Panc1 (cell line): ENCODE results near the gene RXRG. TPM values are rescaled to one million over a fixed set of nuclear protein-coding genes. Genes with fewer than 3 reads are reported as not detected.

Experiments used
- ATAC-seq: fragments of 200-7000 bp; cut with Tn5 transposase; 2 replicates; pipeline ENCODE4 v1.9.1; 2020; ENCODE audit warnings: mild to moderate bottlenecking, moderate library complexity
- BruUV-seq: library from RNA; stranded (reverse); fragments of 400-500 nt; replicated peaks from 2 replicates; lab custom pipeline; 2021; lab: Mats Ljungman, UMichigan
- CTCF ChIA-PET: fragments of 300-600 bp; sonication (Branson Sonifier 250); formaldehyde crosslinking; loops from one replicate; lab custom pipeline; 2022; ENCODE audit warnings: antibody characterized with exemption; lab: Charles Lee
- POLR2A ChIA-PET: fragments of 300-600 bp; sonication (Branson Sonifier 250); formaldehyde crosslinking; loops from one replicate; lab custom pipeline; 2022; ENCODE audit warnings: antibody characterized with exemption; lab: Charles Lee
- DNase-seq: peaks from one replicate; pipeline ENCODE4 v3.0.0-alpha.2; 2010; ENCODE audit warnings: low read depth, low spot score
- H3K27ac ChIP-seq: 2 replicates; pipeline ENCODE4 v1.5.1; 2011; ENCODE audit warnings: mild to moderate bottlenecking, low read length, inconsistent platforms
- H3K27me3 ChIP-seq: fragments of 200-500 bp; sonication (Bioruptor generic); 2 replicates; pipeline ENCODE4 v1.6.0; 2014; ENCODE audit warnings: low read length, inconsistent platforms; ENCODE audit not compliant: control insufficient read depth, insufficient read depth
- H3K36me3 ChIP-seq: fragments of 200-500 bp; sonication (Bioruptor generic); 2 replicates; pipeline ENCODE4 v1.5.1; 2014; ENCODE audit warnings: inconsistent platforms, mild to moderate bottlenecking, low read length, moderate library complexity; ENCODE audit not compliant: control insufficient read depth, insufficient read depth
- H3K4me1 ChIP-seq: 2 replicates; pipeline ENCODE4 v1.5.1; 2011; ENCODE audit warnings: inconsistent platforms, mild to moderate bottlenecking, low read length, moderate library complexity; ENCODE audit not compliant: control insufficient read depth, insufficient read depth
- H3K4me3 ChIP-seq, 2 experiments: 2 replicates each; pipeline ENCODE4 v1.5.1; 2011 to 2012; ENCODE audit warnings: low read depth in 2 of 2, low read length in 2 of 2, mild to moderate bottlenecking in 2 of 2, inconsistent platforms in 1 of 2, moderate library complexity in 1 of 2
- H3K9me3 ChIP-seq: fragments of 200-500 bp; sonication (Bioruptor generic); 2 replicates; pipeline ENCODE4 v1.5.1; 2014; ENCODE audit warnings: low read depth, mild to moderate bottlenecking, inconsistent platforms, low read length, moderate library complexity; ENCODE audit not compliant: control insufficient read depth, insufficient read depth
- POLR2AphosphoS5 ChIP-seq: IDR thresholded peaks from 2 replicates; pipeline ENCODE4 v1.6.1; 2012; ENCODE audit warnings: mild to moderate bottlenecking, low read depth, low read length, moderate library complexity
- SIN3A ChIP-seq: IDR thresholded peaks from 2 replicates; pipeline ENCODE4 v1.6.1; 2012; ENCODE audit warnings: low read depth, mild to moderate bottlenecking, low read length, moderate library complexity, borderline replicate concordance; ENCODE audit not compliant: insufficient read depth
- TCF7L2 ChIP-seq: IDR thresholded peaks from 2 replicates; pipeline ENCODE4 v1.6.1; 2011; ENCODE audit warnings: mild to moderate bottlenecking, low read depth, low read length, inconsistent platforms
- in situ Hi-C: cut with HindIII; loops from 2 replicates; pipeline ENCODE4 v1.10.0; 2016; ENCODE audit warnings: low sequenced_read_pairs, low pct_unique_long_range_greater_than_20kb
- intact Hi-C: fragments of 100-400 bp; cut with micrococcal nuclease; formaldehyde crosslinking; loops from one replicate; pipeline ENCODE4 v1.10.0; 2022; ENCODE audit not compliant: unreplicated experiment
- total RNA-seq: library from RNA; stranded (reverse); gene quantifications from one replicate; pipeline ENCODE4 v1.2.1, GENCODE V29; 2021; ENCODE audit not compliant: unreplicated experiment
- TF ChIP-seq, protein P1 (sequence below): fragments of 450-650 bp; IDR thresholded peaks from 2 replicates; pipeline ENCODE4 v1.5.1; 2017; ENCODE audit warnings: mild to moderate bottlenecking
- TF ChIP-seq, protein P2 (sequence below), 2 experiments: IDR thresholded peaks; 2 replicates each; pipeline ENCODE4 v1.6.1; 2011 to 2012; ENCODE audit warnings: low read depth in 2 of 2, control low read depth in 1 of 2, low read length in 1 of 2, mild to moderate bottlenecking in 1 of 2, moderate library complexity in 1 of 2; ENCODE audit not compliant: insufficient read depth in 1 of 2

RXRG gene
- total RNA-seq, 1 experiment from 2014 or later: not detected

GRCh38 chr1:165436994-165437393 is 7.9 kb downstream of the RXRG start:
- H3K4me1 ChIP-seq: no peaks in the 10 kb centered on the region
- ChIA-PET POLR2A (no interaction called here), CTCF (no interaction called here)
- no peak for DNase-seq
- no peaks in the 10 kb centered on the region for H3K9me3 ChIP-seq
- no peak overlapping the region for H3K27ac ChIP-seq
- intact Hi-C loops: no loop called here
- TF ChIP-seq TCF7L2: no peak
- TF ChIP-seq, protein P1, sequence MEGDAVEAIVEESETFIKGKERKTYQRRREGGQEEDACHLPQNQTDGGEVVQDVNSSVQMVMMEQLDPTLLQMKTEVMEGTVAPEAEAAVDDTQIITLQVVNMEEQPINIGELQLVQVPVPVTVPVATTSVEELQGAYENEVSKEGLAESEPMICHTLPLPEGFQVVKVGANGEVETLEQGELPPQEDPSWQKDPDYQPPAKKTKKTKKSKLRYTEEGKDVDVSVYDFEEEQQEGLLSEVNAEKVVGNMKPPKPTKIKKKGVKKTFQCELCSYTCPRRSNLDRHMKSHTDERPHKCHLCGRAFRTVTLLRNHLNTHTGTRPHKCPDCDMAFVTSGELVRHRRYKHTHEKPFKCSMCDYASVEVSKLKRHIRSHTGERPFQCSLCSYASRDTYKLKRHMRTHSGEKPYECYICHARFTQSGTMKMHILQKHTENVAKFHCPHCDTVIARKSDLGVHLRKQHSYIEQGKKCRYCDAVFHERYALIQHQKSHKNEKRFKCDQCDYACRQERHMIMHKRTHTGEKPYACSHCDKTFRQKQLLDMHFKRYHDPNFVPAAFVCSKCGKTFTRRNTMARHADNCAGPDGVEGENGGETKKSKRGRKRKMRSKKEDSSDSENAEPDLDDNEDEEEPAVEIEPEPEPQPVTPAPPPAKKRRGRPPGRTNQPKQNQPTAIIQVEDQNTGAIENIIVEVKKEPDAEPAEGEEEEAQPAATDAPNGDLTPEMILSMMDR: no peak
- TF ChIP-seq, protein P2, sequence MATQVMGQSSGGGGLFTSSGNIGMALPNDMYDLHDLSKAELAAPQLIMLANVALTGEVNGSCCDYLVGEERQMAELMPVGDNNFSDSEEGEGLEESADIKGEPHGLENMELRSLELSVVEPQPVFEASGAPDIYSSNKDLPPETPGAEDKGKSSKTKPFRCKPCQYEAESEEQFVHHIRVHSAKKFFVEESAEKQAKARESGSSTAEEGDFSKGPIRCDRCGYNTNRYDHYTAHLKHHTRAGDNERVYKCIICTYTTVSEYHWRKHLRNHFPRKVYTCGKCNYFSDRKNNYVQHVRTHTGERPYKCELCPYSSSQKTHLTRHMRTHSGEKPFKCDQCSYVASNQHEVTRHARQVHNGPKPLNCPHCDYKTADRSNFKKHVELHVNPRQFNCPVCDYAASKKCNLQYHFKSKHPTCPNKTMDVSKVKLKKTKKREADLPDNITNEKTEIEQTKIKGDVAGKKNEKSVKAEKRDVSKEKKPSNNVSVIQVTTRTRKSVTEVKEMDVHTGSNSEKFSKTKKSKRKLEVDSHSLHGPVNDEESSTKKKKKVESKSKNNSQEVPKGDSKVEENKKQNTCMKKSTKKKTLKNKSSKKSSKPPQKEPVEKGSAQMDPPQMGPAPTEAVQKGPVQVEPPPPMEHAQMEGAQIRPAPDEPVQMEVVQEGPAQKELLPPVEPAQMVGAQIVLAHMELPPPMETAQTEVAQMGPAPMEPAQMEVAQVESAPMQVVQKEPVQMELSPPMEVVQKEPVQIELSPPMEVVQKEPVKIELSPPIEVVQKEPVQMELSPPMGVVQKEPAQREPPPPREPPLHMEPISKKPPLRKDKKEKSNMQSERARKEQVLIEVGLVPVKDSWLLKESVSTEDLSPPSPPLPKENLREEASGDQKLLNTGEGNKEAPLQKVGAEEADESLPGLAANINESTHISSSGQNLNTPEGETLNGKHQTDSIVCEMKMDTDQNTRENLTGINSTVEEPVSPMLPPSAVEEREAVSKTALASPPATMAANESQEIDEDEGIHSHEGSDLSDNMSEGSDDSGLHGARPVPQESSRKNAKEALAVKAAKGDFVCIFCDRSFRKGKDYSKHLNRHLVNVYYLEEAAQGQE (IDR thresholded peaks at IDR 0.05; ENCODE audit: insufficient read depth in 1 of 2, low read depth in 2 of 2, low read length in 1 of 2): no peak
- no peak for TF ChIP-seq POLR2AphosphoS5
- TF ChIP-seq SIN3A: no peak
- H3K36me3 ChIP-seq: no peaks in the 10 kb centered on the region
- in situ Hi-C loops: no loop called here
- no peak overlapping the region for H3K4me3 ChIP-seq
- peaks cover 7% of the 10 kb centered on the region for H3K27me3 ChIP-seq
- ATAC-seq: no peak
- no TSS peak for BruUV-seq

DNA sequence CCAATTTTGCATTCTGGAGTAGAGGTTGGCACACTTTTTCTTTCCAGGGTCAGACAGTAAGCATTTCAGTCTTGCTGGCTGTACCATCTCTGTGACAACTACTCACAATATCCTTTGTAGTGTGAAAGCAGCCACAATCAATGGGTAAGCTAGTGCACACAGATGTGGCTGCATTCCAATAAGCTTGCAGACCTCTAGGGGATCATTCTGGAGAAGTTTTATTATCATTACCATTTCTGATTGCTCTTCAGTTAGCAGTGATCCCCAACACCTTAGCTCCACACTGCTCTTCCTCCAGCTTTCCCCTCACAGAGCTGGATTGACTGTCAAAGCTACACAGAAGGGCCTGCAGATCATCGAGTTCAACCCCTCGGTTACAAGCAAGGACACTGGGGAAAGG is 9.1 kb downstream of the RXRG start:
- Histone ChIP-seq H3K9me3 (no peaks in the 10 kb centered on the region), H3K4me3 (no peak overlapping the region), H3K4me1 (no peaks in the 10 kb centered on the region), H3K27me3 (peaks cover 7% of the 10 kb centered on the region), H3K36me3 (no peaks in the 10 kb centered on the region), H3K27ac (no peak overlapping the region)
- ATAC-seq: no peak
- in situ Hi-C loops: no loop called here
- no TSS peak for BruUV-seq
- ChIA-PET CTCF (no interaction called here), POLR2A (no interaction called here)
- intact Hi-C loops: no loop called here
- TF ChIP-seq, protein P2 (IDR thresholded peaks at IDR 0.05; ENCODE audit: insufficient read depth in 1 of 2, low read depth in 2 of 2, low read length in 1 of 2): no peak
- no peak for TF ChIP-seq POLR2AphosphoS5
- no peak for TF ChIP-seq TCF7L2
- TF ChIP-seq SIN3A: no peak
- TF ChIP-seq, protein P1: no peak
- no peak for DNase-seq
